Stimulated activated CD4-positive, alpha-beta T cell treated with anti-CD3 and anti-CD28 coated beads, Interleukin-15, amount 100 ng/mL, for 48 hours (primary cell): ENCODE measurements around the gene PHACTR1.
"Not testable (repeated sequence)": the region's sequence is repeated elsewhere in the genome, so short reads cannot be mapped to it uniquely, and the experiment has no call there.

Experiments
- DNase-seq, 2 donors: peaks; one replicate each; pipeline ENCODE4 v3.0.0-alpha.2; 2020; ENCODE audit warnings: low read depth in 2 of 2

The PHACTR1 gene

DNA sequence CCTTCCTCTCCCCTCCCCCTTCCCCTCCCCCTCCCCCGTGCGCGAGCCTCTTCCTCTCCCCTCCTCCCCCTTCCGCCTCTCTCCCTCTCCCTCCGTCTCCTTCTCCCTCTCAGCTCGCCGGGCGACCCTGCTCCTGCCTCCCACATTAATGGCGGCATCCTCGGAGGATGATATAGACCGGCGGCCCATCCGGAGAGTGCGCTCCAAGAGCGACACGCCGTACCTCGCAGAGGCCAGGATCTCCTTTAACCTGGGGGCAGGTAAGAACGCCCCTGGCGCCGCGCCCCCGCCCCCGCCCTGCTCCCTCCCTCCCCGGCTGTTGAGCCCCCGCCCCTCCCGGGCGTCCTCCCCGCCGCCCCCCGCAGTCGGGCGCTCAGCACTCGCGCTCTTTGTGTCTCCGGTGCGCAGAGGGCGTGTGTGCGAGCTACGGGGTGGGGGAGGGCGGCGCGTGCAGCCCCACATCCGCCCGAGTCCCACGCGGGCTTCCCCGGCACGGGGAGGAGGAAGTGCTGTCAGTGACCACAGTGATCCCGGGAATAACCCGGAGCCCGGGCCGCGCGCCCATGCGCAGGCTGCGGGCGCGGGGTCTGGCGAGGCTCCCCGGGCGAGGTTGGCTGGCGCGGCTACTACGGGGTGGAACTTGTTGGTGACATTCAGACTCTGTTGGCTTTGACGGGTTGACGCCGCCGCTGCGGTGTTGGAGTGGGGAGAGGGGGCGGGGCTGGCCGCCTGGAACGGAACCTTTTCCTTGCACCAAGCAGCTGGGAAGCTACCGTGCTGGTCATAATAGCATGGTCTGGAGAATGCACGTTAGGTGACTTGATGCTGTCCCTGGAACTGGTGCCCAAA is 33.2 kb downstream of the PHACTR1 start:
- DNase-seq = no peak

DNA sequence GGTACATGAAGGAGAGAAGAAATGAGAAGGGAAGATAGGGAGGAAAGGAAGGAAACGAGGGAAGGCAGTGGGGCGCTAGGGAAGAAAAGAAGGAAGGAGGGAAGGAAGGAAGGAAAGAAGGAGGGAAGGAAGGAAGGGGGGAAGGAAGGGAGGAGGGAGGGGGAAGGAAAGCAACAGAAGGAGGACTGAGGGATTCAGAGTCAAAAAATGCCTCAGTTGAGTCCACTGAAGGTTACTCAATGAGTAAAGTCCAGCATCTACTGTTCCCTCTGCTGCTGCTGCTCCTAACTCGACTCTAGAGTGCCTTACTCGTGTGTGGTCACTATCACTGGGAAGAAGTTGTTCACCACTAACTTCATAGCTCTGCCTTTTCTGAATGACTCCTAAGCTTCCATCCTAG is 33.8 kb downstream of the PHACTR1 start:
- no peak for DNase-seq

DNA sequence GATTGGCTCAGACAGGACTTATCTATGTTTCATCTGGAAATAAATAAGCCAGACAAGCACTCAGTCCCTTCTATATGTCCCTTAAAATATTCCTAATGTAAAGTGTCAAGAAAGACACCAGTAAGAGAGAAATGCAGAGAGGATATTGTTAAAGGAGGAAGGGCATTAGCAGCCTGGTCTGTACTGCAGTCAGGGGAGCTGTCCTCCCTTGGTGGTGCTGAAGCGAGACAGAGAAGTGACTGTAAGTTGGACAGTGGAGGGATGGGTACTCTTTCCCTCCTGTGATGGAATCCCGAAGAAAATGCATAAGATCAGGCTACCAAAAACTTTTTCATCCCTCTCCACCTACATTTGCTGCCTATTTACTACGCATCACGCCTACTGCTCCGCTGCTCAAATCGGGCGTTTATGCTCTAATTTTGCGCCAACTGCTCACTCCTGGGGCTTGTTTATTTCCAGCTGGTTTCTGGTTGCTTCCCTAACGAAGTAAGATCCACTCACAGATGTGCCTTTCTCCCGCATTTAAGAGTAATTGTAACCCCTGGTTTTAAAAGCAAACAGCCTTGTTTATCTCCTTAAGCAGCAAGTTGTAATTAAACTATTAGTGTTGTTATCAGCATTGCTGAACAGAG is 35.2 kb downstream of the PHACTR1 start:
- peak in 1 of 2 donors; percentile 8 for DNase-seq

DNA sequence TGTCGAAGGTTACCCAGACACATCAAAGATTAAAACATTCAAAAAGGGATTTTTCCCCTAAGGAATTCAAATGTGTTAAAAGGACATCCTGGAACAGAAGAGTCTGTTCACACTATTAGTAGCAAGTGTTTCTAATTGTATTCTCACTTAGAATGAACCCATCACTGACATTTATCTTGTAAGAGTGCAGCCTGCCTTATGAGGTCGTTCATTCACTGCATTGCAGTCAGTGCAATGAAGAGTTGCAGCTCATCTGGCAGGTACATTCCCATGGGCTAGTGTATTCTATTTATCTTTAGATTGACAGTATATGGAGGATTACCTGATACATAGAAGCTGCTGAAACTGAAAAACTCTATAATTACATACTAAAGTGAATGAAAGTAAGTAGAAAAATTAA is 36.5 kb downstream of the PHACTR1 start:
- no peak for DNase-seq

DNA sequence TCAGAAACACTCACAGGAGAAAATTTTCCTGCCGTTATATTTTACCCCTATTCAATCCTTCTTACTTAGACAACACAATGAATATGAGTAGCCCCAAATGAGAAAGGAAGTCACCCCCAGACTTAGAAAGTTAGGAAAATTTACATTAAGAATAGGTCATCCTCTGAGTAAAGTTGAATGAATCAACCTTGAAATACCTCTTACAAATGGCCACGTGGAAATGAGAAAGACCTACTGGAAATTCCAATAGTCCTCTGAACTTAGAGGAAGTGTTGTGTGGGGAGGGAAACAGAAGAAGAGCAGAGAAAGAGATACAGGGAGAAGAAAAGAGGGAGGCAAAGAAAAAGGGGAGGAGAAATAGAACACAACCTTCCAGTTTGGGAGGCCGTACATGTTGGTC is 43.7 kb downstream of the PHACTR1 start:
- DNase-seq = no peak

DNA sequence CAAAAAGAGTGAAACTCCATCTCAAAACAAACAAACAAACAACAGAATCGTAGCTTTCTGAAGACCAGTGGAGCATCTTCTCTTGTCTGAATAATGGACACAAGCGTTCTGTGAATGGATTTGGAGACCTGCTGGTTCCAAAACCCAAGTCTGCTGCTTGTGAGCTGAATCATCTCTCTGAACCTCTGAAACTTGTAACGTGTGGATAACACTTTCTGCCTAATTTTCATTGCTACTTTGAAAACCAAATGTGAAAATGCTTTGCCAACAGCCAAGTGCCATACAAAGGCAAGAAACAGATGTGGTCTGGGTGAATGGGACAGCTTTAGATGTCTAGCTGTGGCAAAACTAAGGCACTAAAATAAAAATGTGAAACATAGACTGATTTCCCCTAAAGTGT is 44.3 kb downstream of the PHACTR1 start:
- DNase-seq = no peak

DNA sequence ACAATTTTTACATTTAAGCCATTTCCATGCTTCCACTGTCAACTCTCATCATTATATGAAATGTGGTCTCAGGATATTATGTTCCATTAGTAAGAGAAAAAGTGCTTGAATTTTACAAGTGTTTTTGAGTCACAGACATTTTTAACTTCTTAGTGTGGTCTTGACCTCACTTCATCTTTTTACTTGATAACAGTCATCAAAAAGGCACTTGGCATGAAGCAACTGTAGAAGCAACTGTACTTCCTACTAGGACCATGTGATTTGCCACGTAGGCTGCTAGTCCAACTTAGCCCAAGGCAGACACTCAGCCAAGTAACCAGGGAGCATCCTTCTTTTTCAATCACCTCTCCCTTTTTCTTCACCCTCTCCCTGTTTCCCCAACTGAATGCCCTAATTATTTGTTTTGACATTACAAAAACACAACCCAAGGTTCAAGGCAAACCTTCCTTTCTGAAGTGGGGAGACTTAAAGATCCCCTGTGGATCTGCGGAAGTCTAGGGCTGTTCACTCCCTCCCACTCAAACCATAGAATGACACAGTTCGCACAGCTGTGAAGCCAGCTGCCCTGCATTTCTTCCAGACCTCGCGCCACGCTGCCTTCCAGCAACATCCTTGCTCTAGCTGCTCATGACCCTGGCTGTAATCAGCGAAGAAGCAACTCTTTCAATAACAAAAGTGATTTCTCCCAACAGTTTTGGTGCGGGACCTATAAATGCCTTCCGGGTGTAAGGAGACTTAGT is 45.0 kb downstream of the PHACTR1 start:
- DNase-seq = no peak

DNA sequence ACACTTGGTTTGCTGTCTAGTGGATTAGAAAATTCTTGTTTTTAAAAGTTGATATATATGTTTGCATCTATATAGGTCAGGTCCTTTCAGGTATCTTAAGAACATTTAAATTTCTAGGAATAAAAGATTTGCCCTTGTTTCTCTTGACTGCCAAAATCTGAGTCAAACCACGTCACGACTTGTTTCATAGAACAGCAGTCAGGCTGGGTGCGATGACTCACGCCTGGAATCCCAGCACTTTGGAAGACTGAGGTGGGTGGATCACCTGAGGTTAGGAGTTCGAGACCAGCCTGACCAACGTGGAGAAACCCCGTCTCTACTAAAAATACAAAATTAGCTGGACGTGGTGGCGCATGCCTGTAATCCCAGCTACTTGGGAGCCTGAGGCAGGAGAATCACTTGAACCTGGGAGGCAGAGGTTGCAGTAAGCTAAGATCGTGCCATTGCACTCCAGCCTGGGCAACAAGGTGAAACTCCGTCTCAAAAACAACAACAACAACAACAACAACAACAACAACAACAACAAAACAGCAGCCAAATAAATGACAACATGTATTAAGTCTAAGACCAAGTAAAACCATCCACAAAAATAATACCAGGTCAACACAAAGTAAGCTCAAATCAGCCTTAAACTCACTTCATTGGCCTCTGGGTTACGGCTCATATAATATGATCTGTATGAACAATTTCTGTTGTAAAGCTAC is 46.3 kb downstream of the PHACTR1 start:
- DNase-seq = not testable (repeated sequence)

DNA sequence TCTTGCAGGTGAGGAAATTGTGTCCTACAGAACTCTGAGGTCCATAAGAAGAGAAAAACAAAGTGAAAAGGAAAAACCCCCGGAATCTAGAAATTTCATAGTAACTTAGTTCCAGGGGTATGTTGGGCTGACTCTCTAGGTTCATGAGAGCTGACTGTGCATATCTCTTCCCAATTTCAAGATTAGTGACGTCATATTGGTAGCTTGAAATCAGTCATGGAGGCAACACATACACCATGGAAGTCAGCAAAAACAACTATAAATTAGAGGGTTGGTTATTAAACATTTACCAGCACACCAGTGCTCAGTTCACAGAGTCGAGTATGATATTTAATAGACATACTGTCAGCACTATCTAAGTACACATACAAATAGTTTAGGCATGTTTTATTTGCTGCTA is 49.8 kb downstream of the PHACTR1 start:
- DNase-seq = no peak

DNA sequence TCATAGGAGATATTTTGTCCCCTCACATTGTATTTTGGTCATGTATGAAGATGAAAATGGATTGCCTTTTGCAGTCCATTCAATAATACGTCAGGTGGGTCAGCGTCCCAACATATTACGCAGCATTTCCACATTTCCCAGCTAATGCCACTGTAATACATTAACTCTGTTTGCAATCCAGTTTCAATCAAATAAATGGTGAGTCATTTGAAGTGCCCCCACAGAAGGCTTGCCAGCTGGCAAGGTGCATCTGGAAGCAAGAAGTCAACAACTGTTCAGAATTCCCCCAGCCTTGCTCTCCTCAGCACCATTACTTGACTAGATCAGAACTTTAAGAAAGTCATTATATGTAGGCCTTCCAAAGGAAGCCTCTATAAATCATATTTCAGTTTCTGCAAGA is 50.4 kb downstream of the PHACTR1 start:
- DNase-seq = no peak

DNA sequence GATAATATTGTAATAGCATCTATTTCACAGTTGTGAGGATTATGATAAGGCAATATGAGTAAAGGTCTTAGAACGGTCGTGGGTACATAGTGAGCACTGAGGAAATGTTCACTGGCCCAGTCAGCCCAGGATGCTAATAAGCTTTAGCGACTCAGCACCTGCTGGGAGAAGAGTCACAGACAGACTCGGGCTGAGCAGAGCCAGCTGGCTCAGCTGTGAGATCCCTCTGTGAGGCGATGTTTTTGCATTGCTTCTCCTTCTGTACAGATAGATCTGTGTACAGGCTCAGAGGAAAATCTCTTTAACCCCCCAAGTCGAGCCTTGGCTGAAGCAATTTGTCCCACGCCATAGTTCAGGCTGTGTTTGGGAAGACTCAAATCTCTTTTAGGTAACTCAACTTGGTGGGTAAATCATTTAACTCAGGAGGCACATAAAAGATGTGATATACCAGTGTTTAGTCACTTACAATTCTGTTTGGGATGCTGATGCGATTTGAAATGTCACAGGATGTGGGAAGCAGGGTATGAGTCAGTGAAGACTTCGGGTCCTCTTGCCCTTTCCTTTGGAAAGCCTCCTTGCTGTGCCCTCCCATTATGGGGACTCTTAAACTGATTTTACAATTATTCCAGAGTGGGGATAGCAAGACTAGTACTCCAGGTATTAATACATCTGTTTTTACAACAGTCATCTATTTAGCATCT is 53.1 kb downstream of the PHACTR1 start:
- no peak for DNase-seq

DNA sequence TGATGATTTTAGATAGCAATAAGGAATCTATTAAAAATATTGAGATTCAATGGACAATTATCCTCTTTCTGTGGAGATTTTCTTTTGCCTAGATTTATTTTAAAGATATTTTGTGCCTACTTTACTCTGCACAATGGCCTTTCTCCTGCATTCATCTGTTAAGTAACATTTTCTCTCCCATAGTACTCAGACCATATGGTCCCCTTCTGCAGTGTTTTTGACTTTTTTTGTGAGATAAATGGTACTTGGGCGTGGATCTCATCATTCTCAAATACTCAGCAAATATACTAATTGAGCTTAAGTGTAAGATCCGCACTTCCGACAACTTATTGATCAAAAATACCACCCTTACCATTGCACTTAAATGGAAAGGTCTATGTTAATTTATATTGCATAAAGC is 55.8 kb downstream of the PHACTR1 start:
- DNase-seq = no peak

DNA sequence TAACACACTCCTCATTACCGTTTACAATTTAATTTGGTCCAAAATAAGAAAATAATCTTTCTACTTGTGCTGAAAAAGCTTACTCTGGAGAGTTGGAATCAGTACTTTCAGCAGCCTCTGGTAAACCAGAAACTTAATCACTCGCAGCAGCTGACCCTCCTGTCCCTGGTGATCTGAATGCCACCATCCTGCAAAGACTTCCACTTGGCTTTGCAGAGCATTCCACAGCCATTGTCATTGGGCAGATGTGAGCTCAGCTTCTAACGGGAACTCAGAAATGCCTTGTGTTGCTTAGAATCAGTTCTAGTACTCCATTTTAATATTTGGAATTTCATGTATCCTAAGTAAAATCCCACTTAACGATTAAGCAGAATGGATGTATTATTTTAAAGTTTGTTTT is 59.7 kb downstream of the PHACTR1 start:
- DNase-seq = no peak

DNA sequence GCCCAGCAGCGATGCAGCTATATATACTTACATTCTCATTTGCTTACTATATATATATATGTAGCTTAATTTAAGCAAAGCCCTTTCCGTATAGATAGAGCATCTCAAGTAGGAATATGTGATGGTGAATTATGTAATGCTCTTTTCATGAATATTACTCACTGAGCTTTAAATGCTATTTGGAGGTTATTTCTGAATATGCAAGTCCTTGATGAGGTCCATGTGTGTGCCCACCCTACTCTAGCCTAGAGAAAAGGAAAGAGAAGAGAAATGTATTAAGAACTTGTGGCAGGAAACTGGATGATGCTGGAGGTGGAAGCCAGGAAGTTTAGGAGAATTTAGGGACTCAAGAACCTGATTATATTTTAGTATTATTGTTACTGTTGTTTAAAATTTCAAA is 63.2 kb downstream of the PHACTR1 start:
- DNase-seq = no peak

DNA sequence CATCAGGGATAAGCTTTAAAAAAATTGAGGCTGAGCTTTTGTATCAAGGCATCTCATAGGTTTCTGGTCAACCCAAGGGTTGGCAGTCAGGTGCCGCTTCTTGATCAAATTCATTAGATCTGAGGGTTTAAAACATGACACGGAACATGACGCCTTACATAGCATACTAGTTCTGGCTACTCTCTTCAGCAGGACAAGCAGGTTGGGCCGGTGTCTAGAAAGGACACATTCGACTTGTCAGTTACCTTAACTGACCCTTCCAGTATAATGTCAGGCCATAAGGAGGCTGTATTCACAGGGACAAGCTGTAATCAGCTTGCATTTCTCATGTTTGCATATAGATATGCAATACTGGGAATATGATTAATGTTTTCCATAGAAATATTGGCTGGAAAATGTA is 65.6 kb downstream of the PHACTR1 start:
- DNase-seq = no peak

DNA sequence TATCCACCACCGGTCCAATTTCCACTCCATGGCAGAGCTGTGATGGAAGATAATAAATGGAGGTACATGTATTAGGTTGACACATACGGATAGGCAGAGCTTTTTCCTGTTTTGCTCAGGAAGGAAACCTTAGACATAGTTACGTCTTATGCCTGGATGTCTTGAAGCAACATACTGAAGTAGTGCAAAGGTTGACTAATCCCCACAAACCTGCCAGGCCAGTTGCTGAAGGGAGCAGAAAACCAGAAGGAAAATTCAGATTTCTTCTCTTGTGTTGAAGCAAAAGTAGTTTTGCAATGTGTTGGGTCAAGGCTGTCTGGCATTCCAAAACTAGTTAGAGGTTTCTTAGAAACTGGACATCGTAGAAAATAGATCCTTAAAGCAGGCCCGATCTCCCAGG is 68.7 kb downstream of the PHACTR1 start:
- no peak for DNase-seq

DNA sequence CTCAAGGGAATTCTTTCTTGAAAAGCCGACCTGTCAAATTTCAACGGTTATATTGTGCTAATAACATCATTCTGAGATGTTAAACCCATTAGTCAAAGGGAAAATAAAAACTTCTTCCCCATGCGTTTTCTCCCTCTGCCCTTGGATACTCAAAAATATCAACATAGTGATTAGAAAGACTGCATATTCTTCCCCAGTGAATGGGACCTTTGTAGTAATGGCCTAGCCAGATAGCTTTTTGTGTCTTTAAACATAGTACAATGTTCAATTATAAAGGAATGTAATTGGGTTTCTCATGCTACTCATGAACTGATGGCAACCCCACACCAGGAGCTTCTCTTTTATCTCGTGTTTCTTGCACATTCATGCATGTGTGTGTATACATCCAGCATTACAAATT is 69.4 kb downstream of the PHACTR1 start:
- DNase-seq = no peak

DNA sequence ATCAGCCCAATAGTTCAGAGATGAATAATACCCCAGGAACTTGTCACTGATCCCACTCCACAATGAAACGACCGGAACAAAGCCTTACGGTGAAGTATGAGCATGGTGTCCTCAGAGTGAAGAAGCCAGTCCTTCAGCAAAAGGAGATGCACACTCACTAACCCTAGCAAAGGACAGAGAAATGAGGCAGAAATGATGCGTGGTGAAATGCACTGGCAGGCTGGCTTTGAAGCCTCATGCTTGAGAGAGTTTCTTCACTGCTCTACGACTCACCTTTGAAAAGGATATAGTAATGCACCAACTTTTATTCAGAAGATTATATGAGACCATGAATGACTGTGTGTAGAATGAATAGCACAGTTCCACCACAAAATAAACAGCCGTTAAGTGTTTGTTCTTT is 74.8 kb downstream of the PHACTR1 start:
- DNase-seq = no peak

DNA sequence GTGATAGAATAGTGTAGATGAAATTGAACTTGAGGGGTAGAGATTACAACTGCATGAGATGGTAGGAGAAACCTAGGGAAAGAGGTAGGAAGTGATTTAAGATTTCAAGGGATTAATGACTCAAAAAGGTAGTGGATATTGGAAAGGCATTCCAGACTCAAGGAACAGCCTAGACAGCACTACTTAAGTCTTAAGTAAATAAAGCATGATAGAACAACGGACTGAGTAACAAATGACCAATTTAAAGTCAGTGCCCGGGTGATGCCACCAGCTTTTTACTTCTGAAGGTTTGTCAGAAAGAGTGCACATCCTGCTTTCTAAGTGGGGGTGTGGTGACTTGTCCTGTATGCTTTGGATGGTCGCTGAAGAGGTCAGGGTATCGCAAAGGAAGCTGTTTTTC is 81.8 kb downstream of the PHACTR1 start:
- no peak for DNase-seq

DNA sequence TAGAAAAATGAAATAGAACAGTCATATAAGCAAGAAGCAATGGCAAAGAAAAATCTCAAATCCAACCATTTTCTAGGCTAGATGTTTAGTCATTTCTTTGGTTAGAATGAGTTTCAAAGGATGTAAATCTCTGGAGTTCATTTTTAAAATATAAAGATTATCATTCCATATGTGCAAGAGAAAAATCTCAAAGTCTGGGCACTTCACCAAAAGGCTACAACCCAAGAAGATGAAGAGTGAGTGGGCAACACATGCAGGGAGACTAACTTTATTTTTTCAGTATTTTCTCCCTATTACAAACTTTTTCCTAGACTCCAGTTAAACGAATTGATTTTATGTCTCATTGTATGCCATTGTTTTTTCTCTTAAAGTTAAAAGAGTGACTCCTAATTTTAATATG is 83.6 kb downstream of the PHACTR1 start:
- no peak for DNase-seq

DNA sequence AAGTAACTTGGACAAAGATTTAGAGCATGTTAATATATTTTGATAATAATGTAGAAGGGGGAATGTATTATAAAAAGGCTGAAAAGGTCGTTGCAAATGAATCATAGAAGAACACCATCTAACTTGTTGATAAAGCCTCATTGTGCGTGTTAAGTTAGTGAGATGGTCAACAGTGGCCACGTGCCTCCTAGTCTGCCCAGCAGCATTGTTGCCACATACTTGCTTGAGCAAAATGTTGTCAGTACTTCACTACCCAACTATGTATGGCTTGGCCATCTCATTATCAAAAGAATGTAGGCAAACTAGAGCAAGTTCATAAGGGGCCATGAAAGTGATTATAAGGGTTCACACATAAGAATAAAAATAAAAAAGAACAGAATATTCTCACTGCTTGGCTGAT is 84.6 kb downstream of the PHACTR1 start:
- no peak for DNase-seq

DNA sequence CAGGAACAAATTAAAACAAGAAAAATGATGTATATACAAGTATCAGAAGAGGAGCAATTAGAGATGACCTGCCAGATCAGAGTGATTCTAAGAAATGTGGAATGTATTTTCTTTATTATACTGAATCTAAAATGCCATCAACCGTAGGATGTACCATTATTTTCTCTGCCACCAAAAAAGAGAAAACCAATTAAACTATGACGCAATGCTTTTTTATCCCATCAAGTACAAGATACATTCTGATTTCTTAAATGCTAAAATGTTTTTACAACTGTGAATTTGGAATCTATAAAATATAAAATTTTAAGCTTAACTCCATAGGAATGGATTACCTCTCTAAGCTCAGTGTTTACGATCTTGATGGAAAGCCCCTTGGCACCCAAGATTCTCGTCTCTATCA is 85.9 kb downstream of the PHACTR1 start:
- no peak for DNase-seq
